OCI-LY7 (cell line): ENCODE results near the gene FMNL1. TPM values are rescaled to one million over a fixed set of nuclear protein-coding genes. Genes with fewer than 3 reads are reported as not detected.
A peak's percentile ranks its signal among the peaks of the same experiment; 100 is the strongest.

Experiments used
- BruUV-seq: library from RNA; stranded (reverse); fragments of 400-500 nt; replicated peaks from 2 replicates; lab custom pipeline; 2021; lab: Mats Ljungman, UMichigan
- CTCF ChIA-PET: fragments of 300-600 bp; sonication (Branson Sonifier 250); formaldehyde crosslinking; loops from one replicate; lab custom pipeline; 2022; ENCODE audit warnings: antibody characterized with exemption; ENCODE audit not compliant: unreplicated experiment; lab: Charles Lee
- POLR2A ChIA-PET: fragments of 300-600 bp; sonication (Branson Sonifier 250); formaldehyde crosslinking; loops from one replicate; lab custom pipeline; 2022; ENCODE audit warnings: antibody characterized with exemption; lab: Charles Lee
- DNase-seq: peaks from one replicate; pipeline ENCODE4 v3.0.0-alpha.2; 2015; ENCODE audit warnings: low spot score
- H2AFZ ChIP-seq: fragments of 200-600 bp; sonication (generic), shearing (Covaris generic); 2 replicates; pipeline ENCODE4 v1.6.1; 2014; ENCODE audit warnings: mild to moderate bottlenecking, antibody characterized with exemption, low read length, moderate library complexity
- H3K27ac ChIP-seq: fragments of 200-600 bp; sonication (generic); 2 replicates; pipeline ENCODE4 v1.5.1; 2014; ENCODE audit warnings: mixed run types, low read depth, mild to moderate bottlenecking, moderate library complexity, low read length, inconsistent platforms; ENCODE audit not compliant: poor library complexity, severe bottlenecking
- H3K36me3 ChIP-seq: fragments of 200-600 bp; sonication (generic); 2 replicates; pipeline ENCODE4 v1.6.1; 2014; ENCODE audit warnings: mild to moderate bottlenecking, antibody characterized with exemption, low read length, moderate library complexity, mixed read lengths; ENCODE audit not compliant: insufficient read depth
- H3K4me1 ChIP-seq: fragments of 200-600 bp; sonication (generic); 2 replicates; pipeline ENCODE4 v1.5.1; 2014; ENCODE audit warnings: mild to moderate bottlenecking, low read length; ENCODE audit not compliant: insufficient read depth, poor library complexity, severe bottlenecking
- H3K4me2 ChIP-seq: fragments of 200-600 bp; sonication (generic); 2 replicates; pipeline ENCODE4 v1.6.1; 2014; ENCODE audit warnings: mild to moderate bottlenecking, low read length
- H3K4me3 ChIP-seq: fragments of 200-600 bp; sonication (generic); 2 replicates; pipeline ENCODE4 v1.5.1; 2014; ENCODE audit warnings: mild to moderate bottlenecking, low read depth, low read length; ENCODE audit not compliant: poor library complexity, severe bottlenecking
- H3K79me2 ChIP-seq: fragments of 200-600 bp; sonication (generic); 2 replicates; pipeline ENCODE4 v1.6.1; 2016; ENCODE audit warnings: low read depth, mild to moderate bottlenecking, low read length, moderate library complexity, mixed read lengths; ENCODE audit not compliant: insufficient read depth
- H3K9me2 ChIP-seq: fragments of 200-600 bp; sonication (generic); 2 replicates; pipeline ENCODE4 v1.6.1; 2016; ENCODE audit warnings: mild to moderate bottlenecking, low read length, mixed read lengths; ENCODE audit not compliant: insufficient read depth
- H3K9me3 ChIP-seq: fragments of 200-600 bp; sonication (generic); 2 replicates; pipeline ENCODE4 v1.6.1; 2014; ENCODE audit warnings: mild to moderate bottlenecking, mixed run types, low read length, mixed read lengths
- H4K20me1 ChIP-seq: fragments of 200-600 bp; sonication (generic); 2 replicates; pipeline ENCODE4 v1.6.1; 2014; ENCODE audit warnings: mild to moderate bottlenecking, antibody characterized with exemption, low read length, moderate library complexity, mixed read lengths; ENCODE audit not compliant: insufficient read depth
- EZH2phosphoT487 ChIP-seq: fragments of 200-600 bp; sonication (generic); IDR thresholded peaks from 2 replicates; pipeline ENCODE4 v1.6.1; 2018; ENCODE audit warnings: low read depth, borderline replicate concordance, mild to moderate bottlenecking, mixed run types, antibody characterized with exemption, low read length, moderate library complexity, mixed read lengths
- intact Hi-C: fragments of 100-400 bp; cut with micrococcal nuclease; formaldehyde crosslinking; loops from one replicate; pipeline ENCODE4 v1.10.0; 2022; ENCODE audit not compliant: unreplicated experiment
- total RNA-seq, 2 experiments: library from RNA; depleted of rRNA in 1 of 2; stranded (reverse); fragments of >200 nt in 1 of 2; shearing (Covaris generic) in 1 of 2; gene quantifications; 2 replicates each; pipeline ENCODE4 v1.2.3, GENCODE V29; 2014 to 2022
- TF ChIP-seq, protein P1 (sequence below): fragments of 200-600 bp; sonication (generic); conservative IDR thresholded peaks from 2 replicates; pipeline ENCODE4 v1.5.1; 2014; ENCODE audit warnings: mild to moderate bottlenecking, antibody characterized with exemption, low read length, moderate library complexity, mixed read lengths

The FMNL1 gene
- total RNA-seq, 2 experiments from 2014 or later, result 55.1 to 133 TPM

DNA sequence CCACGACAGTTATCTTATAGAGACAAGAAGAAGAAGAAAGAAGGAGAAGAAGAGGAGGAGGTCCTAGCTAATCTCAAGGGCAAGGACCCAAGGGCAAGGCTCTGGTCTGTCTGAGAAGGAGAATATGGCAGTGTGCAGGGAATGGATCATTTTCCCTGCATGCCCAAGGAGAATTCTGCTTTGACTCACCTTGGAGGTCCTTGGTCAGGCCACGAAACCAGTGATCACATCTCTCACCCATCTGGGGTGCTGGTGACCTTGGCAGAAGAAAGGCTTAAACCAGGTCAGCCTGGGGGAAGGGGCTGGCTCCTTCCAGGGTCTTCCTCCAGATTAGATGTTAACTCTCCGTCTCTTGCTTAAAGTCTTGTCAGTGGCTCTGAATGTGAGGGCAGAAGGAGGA lies 1.6 kb upstream of the FMNL1 start:
- H3K36me3 ChIP-seq, result no peaks in the 10 kb centered on the region
- H3K27ac ChIP-seq, result no peak overlapping the region
- intact Hi-C loops, result loop anchor here (2.0 kb wide), 1 partner anchor 165 kb away; no protein-coding TSS in a partner anchor
- H3K4me1 ChIP-seq, result peaks cover 34% of the 10 kb centered on the region
- BruUV-seq, result no TSS peak
- H3K4me3 ChIP-seq, result no peak overlapping the region
- no peaks in the 10 kb centered on the region for H3K9me3 ChIP-seq
- POLR2A ChIA-PET, result interaction anchor here (0.5 to 1.6 kb wide), 3 partner anchors 9 to 195 kb away, joined by 5 read pairs; no protein-coding TSS in a partner anchor
- no peaks in the 10 kb centered on the region for H3K9me2 ChIP-seq
- no peak for TF ChIP-seq EZH2phosphoT487
- CTCF ChIA-PET, result interaction anchor here (1.0 to 1.7 kb wide), 2 partner anchors 11 to 15 kb away, joined by 3 to 14 read pairs; no protein-coding TSS in a partner anchor
- H3K4me2 ChIP-seq, result no peak overlapping the region
- peaks cover 29% of the 10 kb centered on the region for H3K79me2 ChIP-seq
- peaks cover 7% of the 10 kb centered on the region; the same call in 1 of the 2 replicates for H4K20me1 ChIP-seq
- no peak for DNase-seq
- H2AFZ ChIP-seq, result no peak overlapping the region

DNA sequence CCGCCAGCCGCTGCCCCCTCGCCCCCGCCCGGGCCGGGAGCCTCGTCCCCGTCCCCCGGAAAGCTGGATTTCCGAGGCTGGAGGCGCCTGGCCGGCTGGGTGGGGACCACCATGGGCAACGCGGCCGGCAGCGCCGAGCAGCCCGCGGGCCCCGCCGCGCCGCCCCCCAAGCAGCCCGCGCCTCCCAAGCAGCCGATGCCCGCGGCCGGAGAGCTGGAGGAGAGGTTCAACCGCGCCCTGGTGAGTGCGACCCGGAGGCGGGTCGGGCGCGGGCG lies 266 bp downstream of the FMNL1 start:
- POLR2A ChIA-PET, result no interaction called here
- TF ChIP-seq, protein P1, sequence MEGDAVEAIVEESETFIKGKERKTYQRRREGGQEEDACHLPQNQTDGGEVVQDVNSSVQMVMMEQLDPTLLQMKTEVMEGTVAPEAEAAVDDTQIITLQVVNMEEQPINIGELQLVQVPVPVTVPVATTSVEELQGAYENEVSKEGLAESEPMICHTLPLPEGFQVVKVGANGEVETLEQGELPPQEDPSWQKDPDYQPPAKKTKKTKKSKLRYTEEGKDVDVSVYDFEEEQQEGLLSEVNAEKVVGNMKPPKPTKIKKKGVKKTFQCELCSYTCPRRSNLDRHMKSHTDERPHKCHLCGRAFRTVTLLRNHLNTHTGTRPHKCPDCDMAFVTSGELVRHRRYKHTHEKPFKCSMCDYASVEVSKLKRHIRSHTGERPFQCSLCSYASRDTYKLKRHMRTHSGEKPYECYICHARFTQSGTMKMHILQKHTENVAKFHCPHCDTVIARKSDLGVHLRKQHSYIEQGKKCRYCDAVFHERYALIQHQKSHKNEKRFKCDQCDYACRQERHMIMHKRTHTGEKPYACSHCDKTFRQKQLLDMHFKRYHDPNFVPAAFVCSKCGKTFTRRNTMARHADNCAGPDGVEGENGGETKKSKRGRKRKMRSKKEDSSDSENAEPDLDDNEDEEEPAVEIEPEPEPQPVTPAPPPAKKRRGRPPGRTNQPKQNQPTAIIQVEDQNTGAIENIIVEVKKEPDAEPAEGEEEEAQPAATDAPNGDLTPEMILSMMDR, result no peak
- TF ChIP-seq EZH2phosphoT487, result no peak
- no peaks in the 10 kb centered on the region for H3K9me2 ChIP-seq
- intact Hi-C loops, result no loop called here
- H3K9me3 ChIP-seq, result no peaks in the 10 kb centered on the region
- no peak for DNase-seq
- H3K36me3 ChIP-seq, result no peaks in the 10 kb centered on the region
- peak overlapping the region; percentile 96 for H3K4me3 ChIP-seq
- no TSS peak for BruUV-seq
- no peak overlapping the region for H2AFZ ChIP-seq
- CTCF ChIA-PET, result interaction anchor here (0.7 to 1.3 kb wide), 2 partner anchors 13 to 49 kb away, joined by 3 to 5 read pairs; no protein-coding TSS in a partner anchor
- H3K27ac ChIP-seq, result peak overlapping the region; percentile 97
- peaks cover 44% of the 10 kb centered on the region for H3K79me2 ChIP-seq
- H3K4me2 ChIP-seq, result peak overlapping the region; percentile 98
- H4K20me1 ChIP-seq, result peaks cover 7% of the 10 kb centered on the region; the same call in 1 of the 2 replicates
- H3K4me1 ChIP-seq, result peaks cover 51% of the 10 kb centered on the region

DNA sequence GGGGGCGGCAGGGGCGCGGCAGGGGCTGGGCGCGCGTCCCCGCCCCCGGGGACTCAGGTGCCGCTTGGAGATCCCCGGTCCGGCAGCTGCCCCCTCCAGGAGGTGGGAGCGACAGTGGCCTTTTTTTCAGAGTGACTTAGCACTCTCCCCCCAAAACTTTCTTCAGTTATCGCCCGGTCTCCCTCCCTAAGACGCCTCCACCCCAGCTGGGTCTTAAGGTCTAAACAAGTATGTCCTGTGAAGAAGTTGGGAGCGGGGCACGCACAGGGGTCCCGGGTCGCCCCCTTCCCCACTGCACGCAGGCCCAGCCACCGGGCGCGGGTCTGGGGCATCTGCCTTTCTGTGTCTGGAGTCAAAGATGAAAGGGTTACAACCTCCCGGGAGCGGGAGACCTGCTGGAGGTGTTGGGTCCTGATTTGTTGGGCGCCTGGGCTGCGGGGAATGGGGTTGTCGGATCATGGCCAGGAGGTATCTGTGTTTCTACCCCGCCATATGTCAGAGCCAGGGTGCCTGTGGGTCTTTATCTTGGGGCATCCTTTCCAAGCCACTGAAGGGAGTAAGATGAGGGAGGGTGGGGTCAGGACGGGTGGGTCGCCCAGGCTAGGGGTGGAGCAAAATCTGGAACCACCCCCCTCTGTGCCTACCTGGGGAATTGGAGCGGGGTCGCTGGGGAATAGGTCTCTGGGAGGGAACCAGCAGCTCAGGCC lies 757 bp downstream of the FMNL1 start:
- CTCF ChIA-PET, result interaction anchor here (1.3 kb wide), 1 partner anchor 13 kb away, joined by 5 read pairs; no protein-coding TSS in a partner anchor
- DNase-seq, result peak; percentile 62
- peaks cover 7% of the 10 kb centered on the region; the same call in 1 of the 2 replicates for H4K20me1 ChIP-seq
- H3K36me3 ChIP-seq, result no peaks in the 10 kb centered on the region
- TF ChIP-seq, protein P1, result no peak
- no peak for TF ChIP-seq EZH2phosphoT487
- H3K9me3 ChIP-seq, result no peaks in the 10 kb centered on the region
- H3K4me3 ChIP-seq, result peak overlapping the region; percentile 96
- no peaks in the 10 kb centered on the region for H3K9me2 ChIP-seq
- BruUV-seq, result no TSS peak
- H3K27ac ChIP-seq, result peak overlapping the region; percentile 97
- peak overlapping the region; percentile 98 for H3K4me2 ChIP-seq
- peaks cover 49% of the 10 kb centered on the region for H3K79me2 ChIP-seq
- no peak overlapping the region for H2AFZ ChIP-seq
- POLR2A ChIA-PET, result interaction anchor here (1.0 kb wide), 1 partner anchor 9 kb away, joined by 3 read pairs; no protein-coding TSS in a partner anchor
- intact Hi-C loops, result no loop called here
- H3K4me1 ChIP-seq, result peaks cover 56% of the 10 kb centered on the region
